ENCODE data around the gene RASIP1. TPM values are rescaled to one million over a fixed set of nuclear protein-coding genes. Genes with fewer than 3 reads are reported as not detected.
"Not testable (repeated sequence)": the region's sequence is repeated elsewhere in the genome, so short reads cannot be mapped to it uniquely, and the experiment has no call there.

RASIP1 gene
- total RNA-seq, 1 donor from 2014 or later, result 0.43 TPM

GRCh38 chr19:48720613-48721296, 19.7 kb downstream of the RASIP1 start:
- peak overlapping the region; percentile 96 for H3K4me3 Mint-ChIP-seq (ENCODE audit: unreplicated experiment)
- peaks cover 41% of the 10 kb centered on the region for H3K4me1 Mint-ChIP-seq (ENCODE audit: unreplicated experiment)
- peak; percentile 99 for DNase-seq (ENCODE audit: extremely low spot score, unreplicated experiment)
- H3K27ac Mint-ChIP-seq (ENCODE audit: unreplicated experiment), result peak overlapping the region; percentile 99
- H3K9me3 Mint-ChIP-seq (ENCODE audit: unreplicated experiment), result peaks cover 7% of the 10 kb centered on the region
- no peak for TF ChIP-seq CTCF (IDR thresholded peaks at IDR 0.05)
- H3K36me3 Mint-ChIP-seq (ENCODE audit: unreplicated experiment), result no peaks in the 10 kb centered on the region
- no peaks in the 10 kb centered on the region for H3K27me3 Mint-ChIP-seq (ENCODE audit: unreplicated experiment)

DNA sequence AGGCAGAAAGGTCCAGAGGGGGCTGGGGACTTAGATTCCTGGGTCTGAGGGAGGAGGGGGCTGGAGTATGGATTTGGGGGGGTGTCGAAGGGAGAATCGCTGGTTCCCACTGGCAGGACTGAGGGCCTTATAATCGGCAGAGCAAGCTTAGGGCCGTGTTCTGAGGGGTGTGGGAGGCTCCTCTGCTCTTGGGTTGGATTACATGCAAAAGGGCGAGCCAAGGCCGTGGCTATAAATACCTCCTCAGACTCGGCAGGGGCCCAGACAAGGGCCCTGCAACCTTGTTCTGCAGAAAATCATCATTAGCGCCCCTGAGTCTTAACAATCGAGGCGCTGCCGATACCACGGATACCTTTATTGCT, 20.2 kb downstream of the RASIP1 start:
- Mint-ChIP-seq H3K27ac (ENCODE audit: unreplicated experiment) (peak overlapping the region; percentile 99), H3K4me1 (ENCODE audit: unreplicated experiment) (peaks cover 42% of the 10 kb centered on the region), H3K4me3 (ENCODE audit: unreplicated experiment) (peak overlapping the region; percentile 96), H3K36me3 (ENCODE audit: unreplicated experiment) (no peaks in the 10 kb centered on the region), H3K27me3 (ENCODE audit: unreplicated experiment) (no peaks in the 10 kb centered on the region), H3K9me3 (ENCODE audit: unreplicated experiment) (peaks cover 3% of the 10 kb centered on the region)
- no peak for TF ChIP-seq CTCF (IDR thresholded peaks at IDR 0.05)
- DNase-seq (ENCODE audit: extremely low spot score, unreplicated experiment), result no peak

- Mint-ChIP-seq H3K27me3 (ENCODE audit: unreplicated experiment) (no peaks in the 10 kb centered on the region), H3K4me3 (ENCODE audit: unreplicated experiment) (peak within 1 kb of the TSS; percentile 96), H3K36me3 (ENCODE audit: unreplicated experiment) (no peaks in the 10 kb centered on the region), H3K9me3 (ENCODE audit: unreplicated experiment) (no peaks in the 10 kb centered on the region), H3K4me1 (ENCODE audit: unreplicated experiment) (peaks cover 42% of the 10 kb centered on the region), H3K27ac (ENCODE audit: unreplicated experiment) (peak within 1 kb of the TSS; percentile 99)
- no peak for DNase-seq (ENCODE audit: extremely low spot score, unreplicated experiment)
- TF ChIP-seq CTCF (IDR thresholded peaks at IDR 0.05), result no peak
These were observed 20.9 kb downstream of the RASIP1 start, which contains the start of gene MAMSTR for GRCh38 chr19:48719263-48720171. Gene MAMSTR, minus strand, starts transcription at chr19:48719725. Its CDS starts 694 bp downstream, at chr19:48719031.

DNA sequence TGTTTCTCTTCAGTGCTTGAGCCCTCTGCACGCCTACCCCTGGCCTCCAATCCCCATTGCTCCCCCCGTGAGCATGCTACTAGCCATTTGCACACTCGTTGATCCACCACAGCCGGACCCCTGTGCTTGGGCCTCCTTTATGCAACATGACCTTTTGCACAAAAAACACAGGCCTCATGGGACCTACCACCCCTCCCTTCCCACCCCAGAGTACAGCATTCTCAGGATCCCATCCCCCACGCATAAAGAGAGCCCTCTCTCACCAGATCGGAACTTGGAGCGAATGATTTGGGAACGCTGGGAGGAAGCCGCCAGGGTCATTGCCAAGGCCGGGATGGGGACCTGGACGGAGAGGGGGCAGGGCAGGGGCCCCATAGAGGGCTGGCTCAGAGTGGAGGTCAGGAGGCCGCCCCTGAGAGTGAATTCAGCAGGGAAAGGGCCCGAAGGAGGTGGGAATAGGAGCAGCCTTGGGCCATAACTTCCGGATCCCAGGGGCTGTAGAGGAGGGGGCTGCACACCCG, 21.6 kb downstream of the RASIP1 start:
- no peak for DNase-seq (ENCODE audit: extremely low spot score, unreplicated experiment)
- Mint-ChIP-seq H3K9me3 (ENCODE audit: unreplicated experiment) (no peaks in the 10 kb centered on the region), H3K36me3 (ENCODE audit: unreplicated experiment) (no peaks in the 10 kb centered on the region), H3K27me3 (ENCODE audit: unreplicated experiment) (no peaks in the 10 kb centered on the region), H3K4me3 (ENCODE audit: unreplicated experiment) (no peak overlapping the region), H3K27ac (ENCODE audit: unreplicated experiment) (no peak overlapping the region), H3K4me1 (ENCODE audit: unreplicated experiment) (peaks cover 43% of the 10 kb centered on the region)
- no peak for TF ChIP-seq CTCF (IDR thresholded peaks at IDR 0.05)

GRCh38 chr19:48718106-48718505, 22.3 kb downstream of the RASIP1 start:
- not testable (repeated sequence) for H3K27ac Mint-ChIP-seq (ENCODE audit: unreplicated experiment); DNase-seq (ENCODE audit: extremely low spot score, unreplicated experiment); H3K4me3 Mint-ChIP-seq (ENCODE audit: unreplicated experiment); H3K27me3 Mint-ChIP-seq (ENCODE audit: unreplicated experiment); H3K9me3 Mint-ChIP-seq (ENCODE audit: unreplicated experiment); H3K36me3 Mint-ChIP-seq (ENCODE audit: unreplicated experiment)
- H3K4me1 Mint-ChIP-seq (ENCODE audit: unreplicated experiment), result peaks cover 48% of the 10 kb centered on the region
